ES-I3 (cell line): ENCODE data around the gene LONRF3.
"Not testable (repeated sequence)": the region's sequence is repeated elsewhere in the genome, so short reads cannot be mapped to it uniquely, and the experiment has no call there.

ENCODE experiments used
- H3K36me3 ChIP-seq: 2 replicates; pipeline ENCODE4 v1.6.1; 2013; ENCODE audit warnings: mild to moderate bottlenecking, low read length, control low read depth, moderate library complexity; ENCODE audit not compliant: insufficient read depth
- H3K4me1 ChIP-seq: 2 replicates; pipeline ENCODE4 v1.6.1; 2013; ENCODE audit warnings: mild to moderate bottlenecking, control low read depth, low read length; ENCODE audit not compliant: insufficient read depth
- H3K9ac ChIP-seq: 2 replicates; pipeline ENCODE4 v1.6.1; 2013; ENCODE audit warnings: low read depth, mild to moderate bottlenecking, low read length, moderate library complexity
- H3K9me3 ChIP-seq: 2 replicates; pipeline ENCODE4 v1.6.1; 2013; ENCODE audit warnings: mild to moderate bottlenecking, low read length, moderate library complexity; ENCODE audit not compliant: control insufficient read depth, insufficient read depth

The LONRF3 gene

DNA sequence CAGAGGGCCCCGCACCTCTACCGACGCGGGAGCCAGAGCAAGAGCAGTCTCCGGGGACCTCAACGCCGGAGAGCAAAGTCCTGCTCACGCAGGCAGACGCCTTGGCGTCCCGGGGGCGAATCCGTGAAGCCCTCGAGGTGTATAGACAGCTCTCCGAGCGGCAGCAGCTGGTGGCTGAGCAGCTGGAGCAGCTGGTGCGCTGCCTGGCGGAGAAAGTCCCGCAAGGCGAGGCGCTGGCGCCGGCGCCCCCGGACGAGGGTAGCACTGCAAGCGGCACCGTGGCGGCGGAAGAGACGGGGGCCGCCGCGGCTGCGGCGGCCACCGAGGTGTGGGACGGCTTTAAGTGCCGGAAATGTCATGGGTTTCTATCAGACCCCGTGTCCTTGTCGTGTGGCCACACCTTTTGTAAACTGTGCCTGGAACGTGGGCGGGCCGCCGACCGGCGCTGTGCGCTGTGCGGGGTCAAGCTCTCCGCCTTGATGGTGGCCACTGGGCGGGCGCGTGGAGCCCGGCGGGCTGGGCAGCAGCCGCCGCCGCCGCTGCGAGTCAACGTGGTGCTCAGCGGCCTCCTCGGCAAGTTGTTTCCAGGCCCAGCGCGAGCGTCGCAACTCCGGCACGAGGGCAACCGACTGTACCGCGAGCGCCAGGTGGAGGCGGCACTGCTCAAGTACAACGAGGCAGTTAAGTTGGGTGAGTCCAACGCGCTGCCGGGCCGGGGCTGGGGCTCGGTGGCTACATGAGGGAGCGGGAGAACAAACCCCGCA is 672 bp downstream of the LONRF3 start:
- Histone ChIP-seq H3K9ac (peak overlapping the region; percentile 37; the same call in 1 of the 2 replicates), H3K36me3 (no peaks in the 10 kb centered on the region), H3K9me3 (no peaks in the 10 kb centered on the region), H3K4me1 (peaks cover 14% of the 10 kb centered on the region)

DNA sequence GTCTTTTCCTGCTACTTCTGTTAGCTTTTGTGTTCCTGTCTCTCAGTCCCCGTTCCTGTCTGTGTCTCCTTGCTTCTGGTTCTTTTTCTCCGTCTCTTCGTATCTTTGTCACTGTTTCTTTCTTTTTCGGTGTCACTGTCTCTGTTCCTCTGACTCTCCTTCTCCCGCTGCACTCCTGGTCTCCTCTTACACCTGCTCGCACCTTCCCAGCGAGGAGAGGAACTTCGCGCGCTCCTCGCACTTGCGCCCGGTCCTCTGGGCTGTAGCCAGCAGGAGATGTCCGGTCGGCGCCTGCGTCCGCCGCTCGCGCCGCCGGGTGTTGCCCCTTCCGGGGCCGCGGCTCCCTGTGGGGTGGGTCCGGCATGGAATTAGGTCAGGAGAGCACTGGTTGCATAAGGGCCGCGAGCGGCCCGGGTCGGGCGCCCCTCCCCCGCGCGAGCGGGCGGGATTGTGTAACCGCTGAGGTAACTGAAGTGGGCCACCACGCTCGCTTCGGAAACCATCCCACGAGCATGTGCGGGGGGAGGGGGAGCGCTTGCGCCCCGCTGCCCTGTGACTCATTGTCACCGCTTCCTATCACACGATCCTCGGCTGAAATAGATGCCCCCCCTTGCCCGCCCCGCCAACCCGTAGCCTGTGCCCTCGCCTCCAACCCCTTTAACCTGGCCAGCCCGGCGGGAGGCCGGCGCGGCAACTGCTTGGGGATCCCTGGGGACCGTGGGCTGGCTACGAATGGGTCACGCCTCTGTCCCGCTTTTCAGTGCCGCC is 1.6 kb downstream of the LONRF3 start:
- peaks cover 12% of the 10 kb centered on the region for H3K4me1 ChIP-seq
- H3K9ac ChIP-seq = peak overlapping the region; percentile 40; the same call in 1 of the 2 replicates

DNA sequence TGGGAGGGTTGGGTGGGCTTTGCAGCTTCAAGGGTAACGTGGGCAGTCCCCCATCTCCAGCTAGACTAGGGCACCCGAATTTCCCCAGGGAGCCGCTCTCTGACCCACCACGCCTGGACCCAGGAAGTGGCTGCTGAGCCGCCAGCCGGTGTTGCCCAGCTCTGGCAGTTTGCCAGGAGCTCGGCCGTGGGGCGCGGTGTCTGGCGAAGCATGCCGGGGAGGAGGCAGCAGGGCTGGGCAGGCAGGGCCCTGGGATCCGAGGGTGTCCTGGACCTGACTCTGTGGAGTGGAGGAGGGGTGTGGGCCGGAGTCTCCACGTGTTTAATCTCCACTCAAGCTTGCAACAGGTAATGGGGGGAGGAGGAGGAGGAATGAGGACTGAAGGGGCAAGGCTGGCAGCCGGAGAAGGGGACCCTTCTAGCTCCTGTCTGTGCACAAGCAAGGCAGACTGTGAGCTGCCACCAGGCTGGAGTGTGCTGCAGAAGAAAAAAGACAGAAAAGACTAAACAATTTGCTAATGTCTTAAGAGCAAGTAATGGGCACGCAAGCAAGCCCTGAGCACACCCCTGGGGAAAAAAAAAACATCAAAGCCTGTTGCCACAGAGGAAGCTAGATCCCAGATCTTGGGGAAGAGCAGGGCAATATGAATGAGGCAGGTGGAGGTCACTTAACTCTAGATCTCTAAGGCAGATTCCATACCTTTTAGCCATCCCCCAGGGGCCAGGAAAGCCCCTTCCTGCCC is 2.4 kb downstream of the LONRF3 start:
- Histone ChIP-seq H3K36me3 (no peaks in the 10 kb centered on the region), H3K9ac (peak overlapping the region; percentile 40; the same call in 1 of the 2 replicates), H3K4me1 (peaks cover 7% of the 10 kb centered on the region), H3K9me3 (no peaks in the 10 kb centered on the region)

More for the DNA sequence above, 1.6 kb downstream of the LONRF3 start:
- H3K9me3 ChIP-seq = no peaks in the 10 kb centered on the region
- no peaks in the 10 kb centered on the region for H3K36me3 ChIP-seq

DNA sequence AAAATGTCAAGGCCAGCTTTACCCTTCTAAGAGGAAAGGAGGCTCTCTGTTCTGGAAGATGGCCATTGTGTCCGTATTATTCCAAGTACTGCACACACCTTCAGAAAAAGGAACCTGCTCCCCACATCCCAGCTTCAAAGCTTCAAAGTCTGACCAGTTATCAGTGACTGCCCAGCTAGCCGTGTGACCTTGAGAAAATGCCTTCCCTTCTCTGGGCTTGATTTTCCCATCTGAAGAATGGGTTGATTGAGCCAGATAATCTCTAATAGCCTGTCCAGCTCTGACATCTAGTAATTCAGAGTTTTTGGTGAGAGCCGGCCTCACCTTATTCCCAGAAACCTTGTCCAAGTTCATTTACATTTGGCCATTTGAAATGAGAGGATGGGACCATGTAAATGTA is 3.0 kb downstream of the LONRF3 start:
- H3K9ac ChIP-seq = no peak overlapping the region
- no peaks in the 10 kb centered on the region for H3K36me3 ChIP-seq
- peaks cover 5% of the 10 kb centered on the region; the same call in 1 of the 2 replicates for H3K4me1 ChIP-seq
- H3K9me3 ChIP-seq = no peaks in the 10 kb centered on the region

DNA sequence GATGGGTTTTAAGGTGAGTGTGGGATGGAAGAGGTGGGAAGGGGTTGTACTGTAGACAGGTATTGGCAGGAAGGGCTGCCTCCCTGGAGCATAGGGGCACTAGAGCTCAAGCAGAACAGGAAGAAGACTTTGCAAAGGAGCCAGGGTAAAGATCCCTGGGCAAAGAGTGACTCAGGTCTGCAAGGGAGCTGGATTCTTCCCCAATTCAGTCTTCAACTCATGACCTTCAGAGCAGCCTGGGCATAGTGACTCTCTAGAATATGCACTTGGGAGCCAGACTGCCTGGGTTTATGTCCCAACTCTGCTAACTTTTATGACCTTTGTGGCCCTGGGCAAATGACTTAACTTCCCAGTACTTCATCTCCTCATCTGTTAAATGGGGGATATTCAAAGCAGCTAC is 4.0 kb downstream of the LONRF3 start:
- Histone ChIP-seq H3K9ac (no peak overlapping the region), H3K4me1 (peaks cover 5% of the 10 kb centered on the region; the same call in 1 of the 2 replicates), H3K36me3 (no peaks in the 10 kb centered on the region), H3K9me3 (no peaks in the 10 kb centered on the region)

DNA sequence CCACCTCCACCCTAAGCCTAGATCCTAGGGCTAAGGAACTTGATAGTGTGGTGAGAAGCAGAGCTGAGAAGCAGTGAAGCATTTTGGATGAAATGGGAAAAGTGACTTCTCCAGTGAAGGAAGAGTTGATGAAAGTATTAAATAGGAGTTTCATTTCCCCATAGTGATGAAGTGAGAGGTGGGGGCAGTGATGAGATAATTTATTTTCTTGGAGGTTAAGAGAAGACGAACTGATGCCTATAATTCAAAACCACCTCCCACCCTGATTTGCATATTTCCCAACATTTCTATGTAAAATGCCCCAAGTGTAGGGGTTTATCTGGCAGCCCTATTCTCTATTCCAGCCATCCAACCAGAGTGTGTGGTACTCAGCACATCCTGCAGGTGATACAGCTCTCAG is 6.3 kb downstream of the LONRF3 start:
- H3K4me1 ChIP-seq = peaks cover 5% of the 10 kb centered on the region; the same call in 1 of the 2 replicates
- H3K36me3 ChIP-seq = no peaks in the 10 kb centered on the region
- no peak overlapping the region for H3K9ac ChIP-seq
- H3K9me3 ChIP-seq = no peaks in the 10 kb centered on the region

DNA sequence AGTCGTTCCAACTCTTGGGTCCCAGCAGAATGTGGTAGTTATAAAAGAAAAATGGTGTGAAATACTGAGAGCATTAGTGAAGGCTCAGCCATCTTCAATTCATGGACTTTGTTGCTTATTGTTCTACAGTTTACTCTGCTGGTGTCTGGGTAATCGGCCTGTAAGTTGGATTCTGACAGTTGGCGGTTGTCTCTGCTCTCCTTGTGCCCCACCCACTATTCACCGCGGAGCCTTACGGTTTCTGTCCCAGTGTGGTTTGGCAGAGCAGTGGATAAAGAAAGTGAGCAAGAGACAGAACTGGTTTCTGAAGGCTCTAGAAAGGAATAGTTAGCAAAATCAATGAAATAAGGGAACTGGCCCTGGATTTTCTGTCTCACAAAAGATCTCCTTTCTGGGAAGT is 9.1 kb downstream of the LONRF3 start:
- no peaks in the 10 kb centered on the region; the same call in 1 of the 2 replicates for H3K4me1 ChIP-seq

DNA sequence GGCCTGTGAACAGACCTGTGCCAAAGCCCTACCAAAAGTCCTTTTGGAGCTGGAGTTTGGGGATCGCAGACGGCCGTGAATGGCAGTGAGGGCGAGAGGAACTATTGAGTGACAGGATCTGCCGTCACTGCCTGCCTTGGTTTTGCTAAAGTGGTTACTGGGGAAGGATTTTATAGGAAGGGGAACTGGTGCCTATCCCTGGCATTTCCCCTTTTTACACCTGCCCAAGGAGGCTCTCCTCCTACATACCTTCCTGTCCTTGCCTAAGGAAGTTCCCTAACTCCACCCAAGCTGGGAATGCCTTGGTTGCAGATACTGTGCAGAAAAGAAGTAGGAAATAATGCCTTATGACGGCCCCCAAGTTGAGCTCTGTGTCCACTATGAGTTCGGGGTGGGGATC is 14.5 kb downstream of the LONRF3 start:
- Histone ChIP-seq H3K36me3 (no peaks in the 10 kb centered on the region), H3K9ac (no peak overlapping the region), H3K9me3 (no peaks in the 10 kb centered on the region), H3K4me1 (peaks cover 30% of the 10 kb centered on the region)

More for the DNA sequence above, 9.1 kb downstream of the LONRF3 start:
- Histone ChIP-seq H3K9ac (no peak overlapping the region), H3K36me3 (no peaks in the 10 kb centered on the region), H3K9me3 (no peaks in the 10 kb centered on the region)

DNA sequence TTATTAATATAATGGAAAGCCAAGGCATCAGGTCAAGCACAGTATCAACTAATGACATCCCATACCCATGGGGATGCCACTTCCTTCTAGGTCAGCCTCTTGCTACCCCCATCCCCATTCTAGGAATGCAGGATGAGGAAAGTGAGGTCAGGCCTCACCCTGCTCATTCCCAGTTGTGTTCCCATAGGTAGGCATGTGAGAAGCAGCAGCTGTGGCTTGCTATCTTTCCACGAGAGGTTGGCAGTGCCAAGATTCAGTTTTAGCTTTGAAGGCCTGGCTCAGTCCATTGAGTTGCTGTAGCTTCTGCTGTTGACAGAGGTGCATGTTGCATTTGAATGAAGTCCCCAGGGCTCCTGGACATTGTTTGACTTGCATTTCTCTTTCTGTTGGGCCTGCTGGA is 15.5 kb downstream of the LONRF3 start:
- Histone ChIP-seq H3K36me3 (no peaks in the 10 kb centered on the region), H3K9ac (no peak overlapping the region), H3K4me1 (peaks cover 30% of the 10 kb centered on the region), H3K9me3 (no peaks in the 10 kb centered on the region)

DNA sequence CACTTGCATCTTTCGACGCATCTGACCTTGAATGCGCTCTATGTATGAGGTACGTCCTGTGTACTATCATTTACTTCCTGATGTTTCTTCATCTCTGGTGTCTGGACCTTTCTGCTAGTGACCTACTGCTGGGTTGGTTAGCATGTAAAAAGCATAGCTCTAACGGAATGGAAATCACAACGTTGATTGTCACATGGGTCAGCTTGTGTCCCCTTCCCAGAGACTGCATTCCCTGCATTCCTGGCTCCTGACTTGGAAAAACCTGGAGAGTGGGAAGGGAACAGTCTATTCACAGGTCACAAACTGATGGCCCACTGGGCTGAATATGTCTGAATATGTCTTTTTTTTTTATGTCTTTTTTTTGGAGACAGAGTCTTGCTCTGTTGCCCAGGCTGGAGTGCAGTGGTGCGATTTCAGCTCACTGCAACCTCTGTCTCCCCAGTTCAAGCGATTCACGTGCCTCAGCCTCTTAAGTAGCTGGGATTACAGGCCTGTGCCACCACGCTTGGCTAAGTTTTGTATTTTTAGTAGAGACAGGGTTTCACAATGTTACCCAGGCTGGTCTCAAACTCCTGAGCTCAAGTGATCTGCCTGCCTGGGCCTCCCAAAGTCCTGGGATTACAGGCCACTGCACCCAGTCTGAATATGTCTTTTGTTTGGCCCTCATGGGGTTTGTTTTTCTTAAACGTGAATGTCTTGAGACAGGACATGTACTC is 16.3 kb downstream of the LONRF3 start:
- Histone ChIP-seq H3K9ac (no peak overlapping the region), H3K4me1 (peaks cover 30% of the 10 kb centered on the region), H3K9me3 (no peaks in the 10 kb centered on the region), H3K36me3 (no peaks in the 10 kb centered on the region)

DNA sequence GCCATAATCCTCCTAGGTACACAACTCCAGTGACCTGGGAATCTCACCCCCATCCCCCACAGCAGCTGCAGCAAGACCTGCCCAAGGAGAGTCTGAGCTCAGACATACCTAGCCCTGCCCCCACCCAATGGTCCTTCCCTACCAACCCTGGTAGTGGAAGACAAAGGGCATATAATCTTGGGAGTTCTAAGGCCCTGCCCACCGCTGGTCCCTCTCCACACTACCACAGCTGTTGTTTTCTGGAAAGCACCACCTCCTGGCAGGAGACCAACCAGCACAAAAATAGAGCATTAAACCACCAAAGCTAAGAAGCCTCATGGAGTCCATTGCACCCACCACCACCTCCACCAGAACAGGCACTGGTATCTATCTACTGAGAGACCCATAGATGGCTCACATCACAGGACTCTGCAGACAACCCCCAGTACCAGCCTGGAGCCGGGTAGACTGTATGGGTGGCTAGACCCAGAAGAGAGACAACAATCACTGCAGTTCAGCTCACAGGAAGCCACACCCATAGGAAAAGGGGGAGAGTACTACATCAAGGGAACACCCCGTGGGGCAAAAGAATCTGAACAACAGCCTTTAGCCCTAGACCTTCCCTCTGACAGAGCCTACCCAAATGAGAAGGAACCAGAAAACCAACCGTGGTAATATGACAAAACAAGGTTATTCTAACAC is 18.2 kb downstream of the LONRF3 start:
- not testable (repeated sequence) for H3K9me3 ChIP-seq, H3K9ac ChIP-seq, H3K36me3 ChIP-seq
- peaks cover 30% of the 10 kb centered on the region for H3K4me1 ChIP-seq

DNA sequence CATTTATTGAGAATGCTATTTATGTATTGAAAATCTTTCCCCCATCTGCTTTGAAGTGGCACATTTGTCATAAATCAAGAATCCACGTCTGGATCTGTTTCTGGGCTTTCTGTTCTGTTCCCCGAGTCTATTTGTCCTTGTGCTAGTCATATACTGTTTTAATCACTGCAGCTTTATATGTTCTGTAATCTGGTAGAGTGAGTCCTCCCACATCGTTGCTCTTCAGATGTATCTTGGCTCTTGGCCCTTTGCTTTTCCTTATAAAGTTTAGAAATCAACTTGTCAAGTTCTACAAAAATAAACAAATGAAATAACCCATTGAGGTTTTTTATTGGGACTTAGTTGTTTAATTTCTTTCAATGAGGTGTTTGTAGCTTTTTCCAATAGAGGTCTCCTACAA is 29.0 kb downstream of the LONRF3 start:
- H3K9ac ChIP-seq = no peak overlapping the region
- no peaks in the 10 kb centered on the region for H3K36me3 ChIP-seq
- H3K9me3 ChIP-seq = no peaks in the 10 kb centered on the region
- peaks cover 5% of the 10 kb centered on the region; the same call in 1 of the 2 replicates for H3K4me1 ChIP-seq

DNA sequence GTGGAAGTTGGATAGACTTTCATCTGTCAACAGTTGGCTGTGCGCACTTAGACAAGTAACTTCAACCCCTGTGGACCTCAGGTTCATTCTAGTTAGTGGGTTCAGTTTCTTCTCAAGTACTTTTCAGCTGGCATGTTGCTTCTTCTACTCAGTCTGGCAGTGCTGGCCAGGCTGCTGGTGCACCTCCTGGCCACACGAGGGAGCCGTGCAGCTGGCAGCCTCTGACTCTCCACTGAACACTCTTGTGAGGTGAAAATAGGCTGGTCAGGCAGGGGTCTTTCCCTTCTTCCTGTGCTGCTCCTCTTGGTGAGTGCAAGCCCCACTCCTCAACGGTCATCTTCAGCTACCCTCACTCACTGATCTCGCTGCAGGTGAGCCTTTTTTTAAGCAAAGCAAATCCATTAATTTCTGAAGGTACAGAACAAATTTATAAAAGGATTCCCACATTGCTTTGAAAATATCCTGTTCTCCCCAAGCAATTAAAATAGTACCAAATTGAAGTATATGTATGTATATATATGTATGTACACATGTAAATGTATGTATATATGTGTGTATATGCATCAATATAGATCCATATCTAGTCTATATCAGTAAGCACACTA is 30.6 kb downstream of the LONRF3 start:
- Histone ChIP-seq H3K36me3 (no peaks in the 10 kb centered on the region), H3K9ac (no peak overlapping the region), H3K4me1 (peaks cover 5% of the 10 kb centered on the region; the same call in 1 of the 2 replicates), H3K9me3 (no peaks in the 10 kb centered on the region)
